OCI-LY3 (cell line): ENCODE results near the gene NEURL1B.

Experiments used
- H2AFZ ChIP-seq: fragments of 200-600, 300-600 bp; shearing (Covaris generic); 2 replicates; pipeline ENCODE4 v1.6.0; 2014; ENCODE audit warnings: antibody characterized with exemption, low read depth, low read length
- H3K27ac ChIP-seq: fragments of 200-600, 300-600 bp; sonication (generic); 2 replicates; pipeline ENCODE4 v1.5.1; 2014; ENCODE audit warnings: mild to moderate bottlenecking, low read length, moderate library complexity, mixed read lengths
- H3K27me3 ChIP-seq: fragments of 200-600, 300-600 bp; sonication (generic); 2 replicates; pipeline ENCODE4 v1.6.1; 2014; ENCODE audit warnings: low read depth, low read length, mixed read lengths
- H3K36me3 ChIP-seq: fragments of 200-600, 300-600 bp; sonication (generic); replicated peaks from 2 replicates; pipeline ENCODE3; 2014; ENCODE audit warnings: low read depth, low read length, mixed read lengths
- H3K4me1 ChIP-seq: fragments of 300-600, 200-600 bp; sonication (generic); 2 replicates; pipeline ENCODE4 v1.6.1; 2014; ENCODE audit warnings: low read length, mixed read lengths
- H3K4me2 ChIP-seq: fragments of 200-600, 300-600 bp; sonication (generic); 2 replicates; pipeline ENCODE4 v1.6.1; 2014; ENCODE audit warnings: low read length, mixed read lengths
- H3K4me3 ChIP-seq: fragments of 300-600, 200-600 bp; sonication (generic); 2 replicates; pipeline ENCODE4 v1.5.1; 2014; ENCODE audit warnings: antibody characterized with exemption, mild to moderate bottlenecking, low read length, moderate library complexity
- H3K79me2 ChIP-seq: fragments of 300-600, 200-600 bp; shearing (Covaris generic); 2 replicates; pipeline ENCODE4 v1.6.1; 2014; ENCODE audit warnings: mild to moderate bottlenecking, low read length, mixed read lengths
- H3K9ac ChIP-seq: fragments of 300-600, 200-600 bp; shearing (Covaris generic); 2 replicates; pipeline ENCODE4 v1.6.0; 2014; ENCODE audit warnings: mild to moderate bottlenecking, low read length, moderate library complexity
- H3K9me3 ChIP-seq: fragments of 200-600, 300-600 bp; shearing (Covaris generic); 2 replicates; pipeline ENCODE4 v1.6.1; 2014; ENCODE audit warnings: low read length, mixed read lengths; ENCODE audit not compliant: insufficient read depth
- H4K20me1 ChIP-seq: fragments of 200-600, 300-600 bp; sonication (generic); 2 replicates; pipeline ENCODE4 v1.6.1; 2016; ENCODE audit warnings: low read length, mixed read lengths; ENCODE audit not compliant: insufficient read depth
- EZH2phosphoT487 ChIP-seq: fragments of 200-600 bp; shearing (Covaris generic); IDR thresholded peaks from 2 replicates; pipeline ENCODE4 v1.6.1; 2018; ENCODE audit warnings: antibody characterized with exemption, mixed run types, low read depth
- TF ChIP-seq, protein P1 (sequence below): fragments of 200-600, 300-600 bp; sonication (generic); IDR thresholded peaks from 2 replicates; pipeline ENCODE4 v1.5.1; 2014; ENCODE audit warnings: antibody characterized with exemption, low read length, low read depth

The NEURL1B gene

DNA sequence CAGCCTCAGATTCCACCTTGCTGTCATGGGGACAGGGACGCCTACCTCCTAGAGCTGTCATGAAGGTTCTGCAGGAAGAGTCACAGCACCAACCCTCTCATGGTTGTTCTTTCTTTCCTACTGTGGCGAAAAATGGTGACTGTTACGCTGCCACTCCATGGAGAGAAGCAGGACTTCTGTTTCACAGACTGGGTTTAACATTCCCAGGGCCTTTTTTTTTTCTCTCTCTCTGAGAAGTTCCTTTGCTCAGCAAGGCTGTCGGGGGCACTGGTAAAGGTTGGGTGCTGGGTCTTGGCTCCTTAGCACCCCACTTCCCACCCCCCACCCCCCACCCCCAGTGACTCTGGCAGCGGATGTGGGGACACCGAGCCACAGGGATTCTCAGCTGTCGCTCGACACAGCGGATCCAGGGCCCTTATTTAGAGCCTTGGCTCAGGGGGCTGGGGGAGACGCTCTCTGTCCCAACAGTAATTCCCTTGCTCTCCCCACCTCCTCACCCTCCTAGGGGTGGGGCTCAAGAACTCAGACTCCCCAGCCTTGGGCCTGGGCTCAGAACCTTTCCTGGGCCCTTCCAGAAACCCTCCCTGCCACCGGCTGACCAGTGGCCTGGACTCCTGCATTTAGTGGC, 95.6 kb downstream of the NEURL1B start:
- Histone ChIP-seq H3K27ac (no peak overlapping the region), H3K4me1 (no peaks in the 10 kb centered on the region), H3K4me3 (no peak overlapping the region), H3K9ac (no peak overlapping the region), H4K20me1 (no peaks in the 10 kb centered on the region), H3K9me3 (no peaks in the 10 kb centered on the region), H3K27me3 (peaks cover 5% of the 10 kb centered on the region; the same call in 1 of the 2 replicates), H3K79me2 (no peaks in the 10 kb centered on the region), H3K36me3 (no peaks in the 10 kb centered on the region), H3K4me2 (no peak overlapping the region), H2AFZ (no peak overlapping the region)
- no peak for TF ChIP-seq EZH2phosphoT487
- TF ChIP-seq, protein P1, sequence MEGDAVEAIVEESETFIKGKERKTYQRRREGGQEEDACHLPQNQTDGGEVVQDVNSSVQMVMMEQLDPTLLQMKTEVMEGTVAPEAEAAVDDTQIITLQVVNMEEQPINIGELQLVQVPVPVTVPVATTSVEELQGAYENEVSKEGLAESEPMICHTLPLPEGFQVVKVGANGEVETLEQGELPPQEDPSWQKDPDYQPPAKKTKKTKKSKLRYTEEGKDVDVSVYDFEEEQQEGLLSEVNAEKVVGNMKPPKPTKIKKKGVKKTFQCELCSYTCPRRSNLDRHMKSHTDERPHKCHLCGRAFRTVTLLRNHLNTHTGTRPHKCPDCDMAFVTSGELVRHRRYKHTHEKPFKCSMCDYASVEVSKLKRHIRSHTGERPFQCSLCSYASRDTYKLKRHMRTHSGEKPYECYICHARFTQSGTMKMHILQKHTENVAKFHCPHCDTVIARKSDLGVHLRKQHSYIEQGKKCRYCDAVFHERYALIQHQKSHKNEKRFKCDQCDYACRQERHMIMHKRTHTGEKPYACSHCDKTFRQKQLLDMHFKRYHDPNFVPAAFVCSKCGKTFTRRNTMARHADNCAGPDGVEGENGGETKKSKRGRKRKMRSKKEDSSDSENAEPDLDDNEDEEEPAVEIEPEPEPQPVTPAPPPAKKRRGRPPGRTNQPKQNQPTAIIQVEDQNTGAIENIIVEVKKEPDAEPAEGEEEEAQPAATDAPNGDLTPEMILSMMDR: no peak

DNA sequence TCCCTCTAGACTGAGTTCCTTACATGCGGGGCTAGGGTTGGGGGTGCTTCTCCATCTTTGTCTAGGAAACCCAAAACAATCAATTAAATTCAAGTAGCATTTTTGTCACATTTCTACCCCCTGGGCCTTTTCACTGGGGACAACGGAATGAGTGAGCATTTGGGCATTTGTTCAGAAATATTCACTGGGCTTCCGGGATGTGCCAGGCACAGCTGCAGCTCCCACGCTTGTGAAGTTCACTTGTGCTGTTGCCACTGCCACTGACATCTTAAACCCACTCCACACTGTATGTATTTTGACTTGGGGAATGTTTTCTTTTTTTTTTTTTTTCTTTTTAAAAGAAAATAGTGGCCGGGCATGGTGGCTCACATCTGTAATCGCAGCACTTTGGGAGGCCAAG, 98.3 kb downstream of the NEURL1B start:
- H3K4me2 ChIP-seq: no peak overlapping the region
- no peaks in the 10 kb centered on the region for H3K79me2 ChIP-seq
- H4K20me1 ChIP-seq: no peaks in the 10 kb centered on the region
- H3K27me3 ChIP-seq: no peaks in the 10 kb centered on the region; the same call in 1 of the 2 replicates
- no peak overlapping the region for H3K27ac ChIP-seq
- TF ChIP-seq EZH2phosphoT487: no peak
- TF ChIP-seq, protein P1: no peak
- no peak overlapping the region for H2AFZ ChIP-seq
- peaks cover 10% of the 10 kb centered on the region for H3K4me1 ChIP-seq
- no peak overlapping the region for H3K9ac ChIP-seq
- H3K9me3 ChIP-seq: no peaks in the 10 kb centered on the region
- no peaks in the 10 kb centered on the region for H3K36me3 ChIP-seq
- H3K4me3 ChIP-seq: no peak overlapping the region

DNA sequence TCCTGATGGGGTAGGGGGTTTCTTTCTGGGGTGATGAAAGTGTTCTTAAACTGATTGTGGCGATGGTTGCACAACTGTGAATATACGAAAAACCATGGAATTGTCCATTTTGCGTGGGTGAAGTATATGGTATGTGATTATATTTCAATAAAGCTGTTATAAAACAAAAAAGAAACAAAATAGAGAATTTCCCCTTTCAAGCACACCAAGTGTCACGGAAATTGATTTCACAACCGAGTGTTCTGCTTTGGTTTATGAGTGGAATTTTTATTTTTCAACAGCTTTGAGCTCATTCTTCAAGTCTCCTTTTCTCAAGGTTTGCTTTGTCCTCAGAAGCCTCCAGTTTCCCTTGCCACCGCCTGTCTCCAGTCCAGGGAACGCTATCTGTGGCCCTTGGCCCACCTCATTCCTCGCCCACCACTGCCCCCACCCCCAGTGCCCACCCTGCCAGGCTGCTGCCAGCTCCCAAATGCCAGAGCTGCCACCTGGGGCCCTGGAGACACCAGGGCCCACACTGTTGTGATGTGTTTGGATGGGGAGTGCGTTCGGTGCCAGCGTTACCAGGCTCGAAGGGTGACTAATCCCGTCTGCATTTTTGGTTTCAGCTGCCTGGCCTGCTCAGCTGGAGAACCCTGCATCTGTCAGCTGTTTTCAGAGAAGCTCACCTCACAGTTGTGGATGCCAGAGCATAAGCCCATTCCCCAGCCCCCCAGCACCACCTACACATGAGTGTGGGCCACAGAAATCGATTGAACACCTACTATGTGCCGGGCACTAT, 99.6 kb downstream of the NEURL1B start:
- Histone ChIP-seq H3K9me3 (no peaks in the 10 kb centered on the region), H3K27ac (no peak overlapping the region), H3K4me2 (no peak overlapping the region), H2AFZ (no peak overlapping the region), H3K36me3 (no peaks in the 10 kb centered on the region), H3K4me3 (no peak overlapping the region), H3K9ac (no peak overlapping the region), H3K4me1 (peaks cover 10% of the 10 kb centered on the region), H3K79me2 (no peaks in the 10 kb centered on the region), H4K20me1 (no peaks in the 10 kb centered on the region), H3K27me3 (no peaks in the 10 kb centered on the region)
- no peak for TF ChIP-seq EZH2phosphoT487
